Measurements from ENCODE around the gene SEM1.

- TF ChIP-seq CTCF (IDR thresholded peaks at IDR 0.05; ENCODE audit: low read depth, low read length): no peak
- TF ChIP-seq POLR2A (IDR thresholded peaks at IDR 0.05; ENCODE audit: extremely low read depth, insufficient read length): no peak
- TF ChIP-seq MAX (IDR thresholded peaks at IDR 0.05; ENCODE audit: low read depth, low read length): no peak
- no peak for TF ChIP-seq MYC (IDR thresholded peaks at IDR 0.05; ENCODE audit: low read depth, low read length)
Observed at GRCh38 chr7:96701258-96701657, 8.4 kb downstream of the SEM1 start.
